AG09309 (cell line): ENCODE measurements around the gene POLR2A.

Source experiments
- DNase-seq: peaks from one replicate; pipeline ENCODE4 v3.0.0-alpha.2; 2010; ENCODE audit warnings: low read depth
- H3K4me3 ChIP-seq: 2 replicates; pipeline ENCODE4 v1.5.1; 2011; ENCODE audit warnings: mild to moderate bottlenecking, low read depth, low read length, moderate library complexity; ENCODE audit not compliant: control insufficient read depth
- CTCF ChIP-seq: IDR thresholded peaks from 2 replicates; pipeline ENCODE4 v1.5.1; 2011; ENCODE audit warnings: mild to moderate bottlenecking, low read depth, low read length, inconsistent platforms; ENCODE audit not compliant: insufficient read depth, control insufficient read depth; ENCODE audit errors: missing control alignments

The POLR2A gene

GRCh38 chr17:7509937-7510336 is 25.8 kb downstream of the POLR2A start:
- no peak for TF ChIP-seq CTCF
- no peak overlapping the region for H3K4me3 ChIP-seq
- DNase-seq: no peak

- no peak for TF ChIP-seq CTCF
- no peak overlapping the region for H3K4me3 ChIP-seq
- no peak for DNase-seq
Measured at GRCh38 chr17:7511108-7511507, 26.9 kb downstream of the POLR2A start.

GRCh38 chr17:7512105-7512504 is 27.9 kb downstream of the POLR2A start:
- H3K4me3 ChIP-seq: no peak overlapping the region
- DNase-seq: no peak
- TF ChIP-seq CTCF: no peak

GRCh38 chr17:7512824-7513540 is 28.8 kb downstream of the POLR2A start:
- TF ChIP-seq CTCF: no peak
- no peak for DNase-seq
- H3K4me3 ChIP-seq: no peak overlapping the region

- DNase-seq: no peak
- no peak for TF ChIP-seq CTCF
- H3K4me3 ChIP-seq: no peak overlapping the region
Measured at GRCh38 chr17:7513850-7514419, 29.8 kb downstream of the POLR2A start.

- no peak for TF ChIP-seq CTCF
- no peak for DNase-seq
Measured at GRCh38 chr17:7515911-7516610, 31.9 kb downstream of the POLR2A start.

More at GRCh38 chr17:7515911-7516610, 31.9 kb downstream of the POLR2A start:
- H3K4me3 ChIP-seq: no peak overlapping the region
